GM12875 (cell line): ENCODE measurements around the gene ETHE1.
"Not testable (repeated sequence)": the region's sequence is repeated elsewhere in the genome, so short reads cannot be mapped to it uniquely, and the experiment has no call there.

Experiments
- H3K4me3 ChIP-seq: one replicate; pipeline ENCODE4 v1.5.1; 2011; ENCODE audit warnings: low read depth, low read length, control low read depth
- CTCF ChIP-seq: IDR thresholded peaks from 2 replicates; pipeline ENCODE4 v1.5.1; 2011; ENCODE audit warnings: low read depth, mild to moderate bottlenecking, control low read depth, inconsistent platforms, low read length, moderate library complexity, borderline replicate concordance; ENCODE audit not compliant: insufficient read depth

Gene ETHE1

GRCh38 chr19:43532962-43533545 lies 6.1 kb upstream of the ETHE1 start, which contains the start of gene ZNF575:
Gene ZNF575, plus strand, starts transcription at chr19:43533188. Its CDS starts 1,235 bp downstream, at chr19:43534423.
- no peak for TF ChIP-seq CTCF
- H3K4me3 ChIP-seq: peak within 1 kb of the TSS; percentile 48

- peak overlapping the region; percentile 48 for H3K4me3 ChIP-seq
Measured at GRCh38 chr19:43532571-43532961, 5.6 kb upstream of the ETHE1 start.

DNA sequence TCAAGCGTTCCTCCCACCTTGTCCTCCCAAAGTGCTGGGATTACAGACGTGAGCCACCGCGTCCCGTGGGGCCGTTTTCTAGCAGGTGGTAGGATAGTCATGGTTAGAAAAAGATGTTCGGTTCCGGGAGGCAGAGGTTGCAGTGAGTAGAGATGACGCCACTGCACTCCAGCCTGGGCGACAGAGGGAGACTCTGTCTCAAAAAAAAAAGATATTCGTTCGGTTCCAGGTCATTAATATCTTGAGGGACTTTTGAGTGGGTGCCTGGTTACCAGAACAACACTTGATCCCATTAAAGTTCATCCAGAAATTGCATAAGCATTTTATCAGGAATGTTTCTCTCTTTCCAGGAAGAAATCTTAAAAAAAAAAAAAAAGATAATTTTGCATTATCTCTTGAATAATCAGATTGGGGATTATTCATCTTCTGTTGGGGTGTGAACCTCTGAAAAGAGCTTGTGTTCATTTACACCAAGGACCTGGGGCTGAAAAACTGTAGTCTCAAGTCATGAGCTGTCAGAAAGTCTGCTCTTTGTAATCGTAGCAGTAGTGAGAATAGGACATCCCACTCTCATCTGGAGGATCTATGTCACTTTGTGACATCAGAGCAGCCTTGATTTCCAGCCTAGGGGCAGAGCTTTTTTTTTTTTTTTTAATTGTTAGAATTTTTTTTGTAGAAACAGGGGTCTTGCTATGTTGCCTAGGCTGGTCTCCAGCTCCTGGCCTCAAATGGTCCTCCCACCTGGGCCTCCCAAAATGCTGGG lies 1.0 kb upstream of the ETHE1 start:
- H3K4me3 ChIP-seq: no peak overlapping the region
- no peak for TF ChIP-seq CTCF

More at GRCh38 chr19:43532571-43532961, 5.6 kb upstream of the ETHE1 start:
- TF ChIP-seq CTCF: no peak

DNA sequence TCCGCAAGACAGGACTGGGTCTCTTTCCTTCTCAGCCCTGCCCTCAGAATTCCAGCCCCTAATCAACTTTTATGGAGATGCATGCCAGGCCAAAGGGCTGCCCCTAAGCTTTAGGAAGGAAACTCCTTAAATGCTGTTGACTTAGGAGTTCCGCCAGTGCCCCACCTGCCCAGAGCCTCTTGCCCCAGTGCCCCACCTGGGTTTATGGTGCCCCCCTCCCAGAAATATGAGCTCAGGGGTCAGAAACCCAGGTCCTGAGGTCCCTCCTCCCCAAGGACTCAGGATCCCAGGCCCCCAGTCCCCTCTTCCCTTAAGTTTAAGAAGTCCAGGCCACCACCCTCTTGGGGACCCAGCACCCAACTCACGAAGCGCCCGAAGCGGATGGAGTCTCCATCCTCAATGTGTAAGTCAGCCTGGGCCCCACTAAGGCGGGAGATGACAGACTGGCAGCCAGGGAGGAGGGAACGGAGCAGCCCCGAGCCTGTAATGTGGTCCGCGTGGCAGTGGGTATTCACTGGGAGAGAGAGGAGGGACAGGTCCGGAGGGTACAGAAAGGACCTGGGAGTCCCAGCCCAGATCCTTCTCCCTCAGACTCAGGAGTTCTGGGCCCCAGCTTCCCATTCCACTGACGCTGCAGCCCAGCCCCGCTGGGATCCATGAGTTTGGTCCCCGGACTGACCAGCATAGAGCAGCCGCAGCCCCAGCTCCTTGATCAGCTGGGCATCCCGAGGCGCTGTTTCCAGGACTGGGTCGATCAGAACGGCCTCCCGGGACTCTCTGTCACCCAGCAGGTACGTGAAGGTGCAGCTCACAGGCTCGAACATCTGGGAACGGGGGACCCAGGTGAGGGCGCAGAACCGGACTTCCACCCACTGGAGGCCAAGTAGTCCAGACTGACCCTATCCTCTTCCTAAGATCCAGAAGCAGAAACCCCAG lies 897 bp downstream of the ETHE1 start:
- H3K4me3 ChIP-seq: peak overlapping the region; percentile 76
- TF ChIP-seq CTCF: no peak

GRCh38 chr19:43524922-43525835 lies 1.8 kb downstream of the ETHE1 start:
- no peak for TF ChIP-seq CTCF

DNA sequence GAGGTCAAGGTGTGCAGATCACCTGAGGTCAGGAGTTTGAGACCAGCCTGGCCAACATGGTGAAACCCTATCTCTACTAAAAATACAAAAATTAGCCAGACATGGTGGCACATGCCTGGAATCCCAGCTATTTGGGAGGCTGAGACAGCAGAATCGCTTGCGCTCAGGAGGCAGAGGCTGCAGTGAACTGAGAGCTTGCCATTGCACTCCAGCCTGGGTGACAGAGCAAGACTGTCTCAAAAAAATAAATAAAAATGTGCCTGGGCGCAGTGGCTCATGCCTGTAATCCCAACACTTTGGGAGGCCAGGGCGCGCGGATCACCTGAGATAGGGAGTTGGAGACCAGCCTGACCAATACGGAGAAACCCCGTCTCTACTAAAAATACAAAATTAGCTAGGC lies 3.3 kb downstream of the ETHE1 start:
- H3K4me3 ChIP-seq: not testable (repeated sequence)

More at GRCh38 chr19:43524922-43525835, 1.8 kb downstream of the ETHE1 start:
- H3K4me3 ChIP-seq: peak overlapping the region; percentile 76

GRCh38 chr19:43522929-43523328 lies 4.1 kb downstream of the ETHE1 start:
- no peak overlapping the region for H3K4me3 ChIP-seq
- no peak for TF ChIP-seq CTCF
